OCI-LY7 (cell line): ENCODE results near the gene ATP6V0C. TPM values are rescaled to one million over a fixed set of nuclear protein-coding genes. Genes with fewer than 3 reads are reported as not detected.

Experiments
- BruUV-seq: library from RNA; stranded (reverse); fragments of 400-500 nt; replicated peaks from 2 replicates; lab custom pipeline; 2021; lab: Mats Ljungman, UMichigan
- CTCF ChIA-PET: fragments of 300-600 bp; sonication (Branson Sonifier 250); formaldehyde crosslinking; loops from one replicate; lab custom pipeline; 2022; ENCODE audit warnings: antibody characterized with exemption; ENCODE audit not compliant: unreplicated experiment; lab: Charles Lee
- POLR2A ChIA-PET: fragments of 300-600 bp; sonication (Branson Sonifier 250); formaldehyde crosslinking; loops from one replicate; lab custom pipeline; 2022; ENCODE audit warnings: antibody characterized with exemption; lab: Charles Lee
- DNase-seq: peaks from one replicate; pipeline ENCODE4 v3.0.0-alpha.2; 2015; ENCODE audit warnings: low spot score
- H2AFZ ChIP-seq: fragments of 200-600 bp; sonication (generic), shearing (Covaris generic); 2 replicates; pipeline ENCODE4 v1.6.1; 2014; ENCODE audit warnings: mild to moderate bottlenecking, antibody characterized with exemption, low read length, moderate library complexity
- H3K27ac ChIP-seq: fragments of 200-600 bp; sonication (generic); 2 replicates; pipeline ENCODE4 v1.5.1; 2014; ENCODE audit warnings: mixed run types, low read depth, mild to moderate bottlenecking, moderate library complexity, low read length, inconsistent platforms; ENCODE audit not compliant: poor library complexity, severe bottlenecking
- H3K36me3 ChIP-seq: fragments of 200-600 bp; sonication (generic); 2 replicates; pipeline ENCODE4 v1.6.1; 2014; ENCODE audit warnings: mild to moderate bottlenecking, antibody characterized with exemption, low read length, moderate library complexity, mixed read lengths; ENCODE audit not compliant: insufficient read depth
- H3K4me1 ChIP-seq: fragments of 200-600 bp; sonication (generic); 2 replicates; pipeline ENCODE4 v1.5.1; 2014; ENCODE audit warnings: mild to moderate bottlenecking, low read length; ENCODE audit not compliant: insufficient read depth, poor library complexity, severe bottlenecking
- H3K4me2 ChIP-seq: fragments of 200-600 bp; sonication (generic); 2 replicates; pipeline ENCODE4 v1.6.1; 2014; ENCODE audit warnings: mild to moderate bottlenecking, low read length
- H3K4me3 ChIP-seq: fragments of 200-600 bp; sonication (generic); 2 replicates; pipeline ENCODE4 v1.5.1; 2014; ENCODE audit warnings: mild to moderate bottlenecking, low read depth, low read length; ENCODE audit not compliant: poor library complexity, severe bottlenecking
- H3K79me2 ChIP-seq: fragments of 200-600 bp; sonication (generic); 2 replicates; pipeline ENCODE4 v1.6.1; 2016; ENCODE audit warnings: low read depth, mild to moderate bottlenecking, low read length, moderate library complexity, mixed read lengths; ENCODE audit not compliant: insufficient read depth
- H3K9me2 ChIP-seq: fragments of 200-600 bp; sonication (generic); 2 replicates; pipeline ENCODE4 v1.6.1; 2016; ENCODE audit warnings: mild to moderate bottlenecking, low read length, mixed read lengths; ENCODE audit not compliant: insufficient read depth
- H3K9me3 ChIP-seq: fragments of 200-600 bp; sonication (generic); 2 replicates; pipeline ENCODE4 v1.6.1; 2014; ENCODE audit warnings: mild to moderate bottlenecking, mixed run types, low read length, mixed read lengths
- H4K20me1 ChIP-seq: fragments of 200-600 bp; sonication (generic); 2 replicates; pipeline ENCODE4 v1.6.1; 2014; ENCODE audit warnings: mild to moderate bottlenecking, antibody characterized with exemption, low read length, moderate library complexity, mixed read lengths; ENCODE audit not compliant: insufficient read depth
- CTCF ChIP-seq: fragments of 200-600 bp; sonication (generic); conservative IDR thresholded peaks from 2 replicates; pipeline ENCODE4 v1.5.1; 2014; ENCODE audit warnings: mild to moderate bottlenecking, antibody characterized with exemption, low read length, moderate library complexity, mixed read lengths
- EZH2phosphoT487 ChIP-seq: fragments of 200-600 bp; sonication (generic); IDR thresholded peaks from 2 replicates; pipeline ENCODE4 v1.6.1; 2018; ENCODE audit warnings: low read depth, borderline replicate concordance, mild to moderate bottlenecking, mixed run types, antibody characterized with exemption, low read length, moderate library complexity, mixed read lengths
- intact Hi-C: fragments of 100-400 bp; cut with micrococcal nuclease; formaldehyde crosslinking; loops from one replicate; pipeline ENCODE4 v1.10.0; 2022; ENCODE audit not compliant: unreplicated experiment
- total RNA-seq, 2 experiments: library from RNA; depleted of rRNA in 1 of 2; stranded (reverse); fragments of >200 nt in 1 of 2; shearing (Covaris generic) in 1 of 2; gene quantifications; 2 replicates each; pipeline ENCODE4 v1.2.3, GENCODE V29; 2014 to 2022

Gene ATP6V0C
- total RNA-seq, 2 experiments from 2014 or later, result 16.4 to 94.3 TPM

GRCh38 chr16:2473999-2474876 lies 39.5 kb upstream of the ATP6V0C start:
- no peaks in the 10 kb centered on the region for H3K9me2 ChIP-seq
- no peak overlapping the region for H2AFZ ChIP-seq
- peaks cover 17% of the 10 kb centered on the region; the same call in 1 of the 2 replicates for H3K79me2 ChIP-seq
- peak overlapping the region; percentile 86 for H3K27ac ChIP-seq
- DNase-seq, result peak; percentile 79
- no peaks in the 10 kb centered on the region for H3K9me3 ChIP-seq
- CTCF ChIA-PET, result no interaction called here
- BruUV-seq, result TSS peak; percentile 68
- POLR2A ChIA-PET, result no interaction called here
- peak overlapping the region; percentile 91 for H3K4me2 ChIP-seq
- H3K4me3 ChIP-seq, result peak overlapping the region; percentile 92
- intact Hi-C loops, result loop anchor here (2.0 kb wide), 1 partner anchor 27 kb away; no protein-coding TSS in a partner anchor
- H3K4me1 ChIP-seq, result peaks cover 58% of the 10 kb centered on the region
- TF ChIP-seq CTCF (peak; percentile 61), EZH2phosphoT487 (no peak)
- H4K20me1 ChIP-seq, result peaks cover 9% of the 10 kb centered on the region; the same call in 1 of the 2 replicates
- H3K36me3 ChIP-seq, result peaks cover 7% of the 10 kb centered on the region; the same call in 1 of the 2 replicates

- TF ChIP-seq EZH2phosphoT487 (no peak), CTCF (no peak)
- Histone ChIP-seq H3K9me2 (no peaks in the 10 kb centered on the region), H3K27ac (peak within 1 kb of the TSS; percentile 86), H2AFZ (no peak within 1 kb of the TSS), H3K4me3 (peak within 1 kb of the TSS; percentile 92), H3K79me2 (peaks cover 18% of the 10 kb centered on the region; the same call in 1 of the 2 replicates), H3K4me1 (peaks cover 51% of the 10 kb centered on the region), H4K20me1 (peaks cover 9% of the 10 kb centered on the region; the same call in 1 of the 2 replicates), H3K9me3 (no peaks in the 10 kb centered on the region), H3K4me2 (peak within 1 kb of the TSS; percentile 91), H3K36me3 (peaks cover 7% of the 10 kb centered on the region; the same call in 1 of the 2 replicates)
- POLR2A ChIA-PET, result interaction anchor here (0.6 kb wide), 1 partner anchor 145 kb away, joined by 3 read pairs; no protein-coding TSS in a partner anchor
- intact Hi-C loops, result loop anchor here (2.0 kb wide), 1 partner anchor 26 kb away; no protein-coding TSS in a partner anchor
- CTCF ChIA-PET, result no interaction called here
- DNase-seq, result peak; percentile 91
- no TSS peak for BruUV-seq
These were observed 38.8 kb upstream of the ATP6V0C start, which contains the start of gene TBC1D24 for GRCh38 chr16:2474877-2475412. Gene TBC1D24, plus strand, starts transcription at chr16:2475127. Its CDS starts 21,022 bp downstream, at chr16:2496149.
